Right lobe of liver (tissue), 6 donors: ENCODE data around the gene P2RX3. TPM values are rescaled to one million over a fixed set of nuclear protein-coding genes. Genes with fewer than 3 reads are reported as not detected.

ENCODE experiments used
- ATAC-seq, 4 donors: fragments of 200-7000 bp; cut with Tn5 transposase; one replicate each; pipeline ENCODE4 v1.9.1; 2020; ENCODE audit warnings: mild to moderate bottlenecking in 4 of 4, moderate library complexity in 4 of 4
- DNase-seq, 3 donors: peaks; one replicate each; pipeline ENCODE4 v3.0.0-alpha.2; 2020
- H3K27ac ChIP-seq, 3 donors: fragments of 200-600 bp; one replicate each; pipeline ENCODE4 v1.8.0; 2022
- H3K27me3 ChIP-seq, 2 donors: fragments of 200-600 bp; one replicate each; pipeline ENCODE4 v1.8.0; 2022
- H3K36me3 ChIP-seq, 4 donors: fragments of 200-600 bp; sonication (generic) in 1 of 4; one replicate each; pipeline versions ENCODE4 v1.5.1 to v1.8.0; 2017 to 2022; ENCODE audit warnings: control low read depth in 1 of 4
- H3K4me1 ChIP-seq, 4 donors: fragments of 200-600 bp; sonication (generic) in 1 of 4; one replicate each; pipeline versions ENCODE4 v1.5.1 to v1.8.0; 2017 to 2022; ENCODE audit warnings: control low read depth in 1 of 4
- H3K4me3 ChIP-seq, 3 donors: fragments of 200-600 bp; one replicate each; pipeline ENCODE4 v1.8.0; 2022
- H3K9me3 ChIP-seq, 4 donors: fragments of 200-600 bp; sonication (generic) in 1 of 4; one replicate each; pipeline versions ENCODE4 v1.5.1 to v1.8.0; 2017 to 2022; ENCODE audit warnings: control low read depth in 1 of 4
- CTCF ChIP-seq, 4 donors: fragments of 200-600 bp in 3 of 4; fragments of 450-650 bp in 1 of 4; IDR thresholded peaks; one replicate each; pipeline versions ENCODE4 v1.5.1 to v1.8.0; 2016 to 2022; ENCODE audit warnings: antibody characterized with exemption in 4 of 4, mild to moderate bottlenecking in 2 of 4
- POLR2A ChIP-seq: fragments of 450-650 bp; IDR thresholded peaks from one replicate; pipeline ENCODE4 v1.6.1; 2017; ENCODE audit warnings: antibody characterized with exemption, mild to moderate bottlenecking
- WGBS: methylation state at CpG from one replicate; pipeline ENCODE4 v1.1.6; 2018; ENCODE audit warnings: low coverage, low lambda C conversion rate; ENCODE audit not compliant: insufficient coverage; ENCODE audit errors: missing lambda C conversion rate; 5-methylcytosine and 5-hydroxymethylcytosine counted together
- intact Hi-C, 2 donors: fragments of 100-400 bp; cut with DNase I; formaldehyde crosslinking; loops; one replicate each; pipeline versions ENCODE4 v1.11.2 to v1.14.1; 2022
- total RNA-seq, 6 experiments: library from RNA; depleted of rRNA in 2 of 6; stranded (reverse); fragments of >200 nt in 2 of 6; fragmentation: NEBNext Ultra II Directional in 3 of 6; extraction: Animal tissue kit (Norgen Biotek cat#: 25700) in 3 of 6; gene quantifications; one replicate each; pipeline versions ENCODE4 v1.1.0 to v1.2.4, GENCODE V29; 2016 to 2023
- donor health status: DM: no; HTN: yes; CAD: no.
- donor health status: DM: no; HTN: no; CAD: no.
- donor health status: DM: no; HTN: no; CAD: no.
- donor health status: DM: no; HTN: yes; CAD: no.
- donor health status: DM: no; HTN: yes; CAD: no.

Gene P2RX3
- total RNA-seq, 6 experiments from 2014 or later = 0.63 to 2.1 (median 0.77) TPM; not detected in 2

DNA sequence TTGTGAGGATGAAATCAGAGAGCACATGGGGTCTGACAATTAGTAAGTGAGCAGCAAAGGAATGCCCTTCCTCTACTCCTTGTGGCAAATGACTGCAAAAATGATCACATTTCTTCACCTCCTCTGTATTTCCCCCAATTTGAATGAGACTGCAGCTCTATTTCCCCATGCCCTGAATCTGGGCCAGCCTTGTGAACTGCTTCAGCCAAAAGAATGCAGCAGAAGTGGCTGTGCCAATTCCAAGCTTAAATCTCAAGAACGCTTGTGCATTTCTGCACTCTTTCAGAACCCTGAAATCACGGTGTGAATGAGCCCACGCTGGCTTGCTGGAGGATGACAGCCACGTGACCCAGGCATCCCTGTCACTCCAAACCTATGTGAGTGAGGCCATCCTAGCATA is 78.9 kb downstream of the P2RX3 start:
- no peak for ATAC-seq

DNA sequence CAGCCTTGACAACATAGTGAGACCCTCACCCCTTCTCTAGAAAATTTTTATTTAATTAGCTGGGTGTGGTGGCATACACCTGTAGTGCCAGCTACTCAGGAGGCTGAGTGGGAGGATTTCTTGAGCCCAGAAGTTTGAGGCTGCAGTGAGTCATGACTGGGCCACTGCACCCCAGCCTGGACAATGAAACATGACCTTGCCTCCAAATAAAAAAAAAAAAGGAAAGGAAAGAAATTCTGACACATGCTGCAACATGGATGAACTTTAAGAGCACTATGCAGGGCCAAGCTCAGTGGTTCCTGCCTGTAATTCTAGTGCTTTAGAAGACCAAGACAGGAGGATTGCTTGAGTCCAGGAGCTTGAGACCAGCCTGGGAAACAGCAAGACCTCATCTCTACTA is 80.0 kb downstream of the P2RX3 start:
- ATAC-seq (no peak), DNase-seq (no peak)
- Histone ChIP-seq H3K4me1 (peaks cover 0 to 7% (median 0%) of the 10 kb centered on the region in 4 donors), H3K27ac (no peak overlapping the region), H3K27me3 (no peaks in the 10 kb centered on the region), H3K9me3 (no peaks in the 10 kb centered on the region), H3K4me3 (no peak overlapping the region), H3K36me3 (peaks cover 29 to 82% (median 45%) of the 10 kb centered on the region in 4 donors)
- TF ChIP-seq POLR2A = no peak
- TF ChIP-seq CTCF (IDR thresholded peaks at IDR 0.05) = no peak
- intact Hi-C loops = no loop called here

More for the DNA sequence above, 78.9 kb downstream of the P2RX3 start:
- Histone ChIP-seq H3K4me1 (peaks cover 0 to 4% (median 0%) of the 10 kb centered on the region in 4 donors), H3K36me3 (peaks cover 29 to 90% (median 46%) of the 10 kb centered on the region in 4 donors), H3K9me3 (no peaks in the 10 kb centered on the region), H3K27me3 (no peaks in the 10 kb centered on the region), H3K4me3 (no peak overlapping the region), H3K27ac (no peak overlapping the region)
- intact Hi-C loops = no loop called here
- WGBS = 88% methylated on average over 4 of the region's 4 CpGs
- DNase-seq = no peak
- TF ChIP-seq CTCF (IDR thresholded peaks at IDR 0.05) (no peak), POLR2A (no peak)

- ATAC-seq (peak in 1 of 4 donors; percentile 6), DNase-seq (no peak)
- Histone ChIP-seq H3K4me3 (no peak overlapping the region), H3K27ac (no peak overlapping the region), H3K9me3 (no peaks in the 10 kb centered on the region), H3K4me1 (peaks cover 0 to 17% (median 3%) of the 10 kb centered on the region in 4 donors), H3K27me3 (no peaks in the 10 kb centered on the region), H3K36me3 (peaks cover 21 to 82% (median 43%) of the 10 kb centered on the region in 4 donors)
- no peak for TF ChIP-seq CTCF (IDR thresholded peaks at IDR 0.05)
- TF ChIP-seq POLR2A = no peak
- intact Hi-C loops = no loop called here
- 65% methylated on average over 3 of the region's 3 CpGs for WGBS
Measured at GRCh38 chr11:57419146-57419545, 81.0 kb downstream of the P2RX3 start.

DNA sequence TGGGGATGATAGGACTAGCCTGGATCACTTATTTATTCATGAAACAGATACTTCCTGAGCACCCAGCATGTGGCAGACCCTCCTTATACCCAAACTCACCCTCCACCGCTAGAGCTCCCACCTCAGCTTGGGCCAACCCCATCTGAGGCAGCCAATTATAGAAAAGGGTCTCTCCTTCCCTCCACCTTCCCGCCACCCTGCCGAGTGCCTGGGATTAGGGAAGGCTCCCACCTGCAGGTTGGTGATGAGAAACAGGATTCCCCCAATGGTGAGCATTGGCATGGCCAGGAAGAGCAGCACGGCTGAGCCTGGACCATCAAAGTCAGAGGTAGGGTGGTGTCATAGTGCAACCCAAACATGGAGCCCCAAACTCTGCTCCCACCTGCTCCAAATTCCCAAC is 82.9 kb downstream of the P2RX3 start:
- ATAC-seq = no peak
- no peak for DNase-seq
- Histone ChIP-seq H3K36me3 (peaks cover 14 to 63% (median 31%) of the 10 kb centered on the region in 4 donors), H3K27me3 (no peaks in the 10 kb centered on the region), H3K4me1 (peaks cover 0 to 36% (median 11%) of the 10 kb centered on the region in 4 donors), H3K4me3 (no peak overlapping the region), H3K9me3 (no peaks in the 10 kb centered on the region), H3K27ac (no peak overlapping the region)
- intact Hi-C loops = no loop called here
- TF ChIP-seq CTCF (IDR thresholded peaks at IDR 0.05) (no peak), POLR2A (no peak)
- WGBS = 89% methylated on average over 3 of the region's 4 CpGs

DNA sequence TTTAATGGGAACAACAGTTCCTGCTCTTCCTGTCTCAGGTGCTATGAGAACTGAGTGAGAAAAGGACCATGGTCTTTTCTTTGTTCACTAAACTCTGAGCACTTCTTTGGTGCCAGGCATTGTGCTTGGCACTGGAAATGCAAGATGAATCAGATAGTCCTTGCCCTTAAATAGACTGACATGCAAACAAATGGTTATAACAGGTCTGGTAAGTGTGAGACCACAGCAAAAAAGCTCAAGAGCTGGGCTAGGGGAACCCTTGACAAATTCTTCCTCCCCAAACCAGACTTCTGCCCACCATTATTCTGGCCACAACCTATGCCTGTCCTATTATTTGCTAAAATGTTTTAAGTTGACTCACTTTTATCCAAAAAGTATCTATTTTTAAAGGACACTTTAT is 83.7 kb downstream of the P2RX3 start:
- Histone ChIP-seq H3K9me3 (no peaks in the 10 kb centered on the region), H3K27me3 (no peaks in the 10 kb centered on the region), H3K4me1 (peaks cover 0 to 43% (median 12%) of the 10 kb centered on the region in 4 donors), H3K36me3 (peaks cover 11 to 56% (median 24%) of the 10 kb centered on the region in 4 donors), H3K4me3 (no peak overlapping the region), H3K27ac (no peak overlapping the region)
- ATAC-seq (no peak), DNase-seq (no peak)
- intact Hi-C loops = no loop called here
- TF ChIP-seq CTCF (IDR thresholded peaks at IDR 0.05) (no peak), POLR2A (no peak)
